Panc1 (cell line): Measurements from ENCODE around the gene MED13L. TPM values are rescaled to one million over a fixed set of nuclear protein-coding genes. Genes with fewer than 3 reads are reported as not detected.

Source experiments
- ATAC-seq: fragments of 200-7000 bp; cut with Tn5 transposase; 2 replicates; pipeline ENCODE4 v1.9.1; 2020; ENCODE audit warnings: mild to moderate bottlenecking, moderate library complexity
- BruUV-seq: library from RNA; stranded (reverse); fragments of 400-500 nt; replicated peaks from 2 replicates; lab custom pipeline; 2021; lab: Mats Ljungman, UMichigan
- CTCF ChIA-PET: fragments of 300-600 bp; sonication (Branson Sonifier 250); formaldehyde crosslinking; loops from one replicate; lab custom pipeline; 2022; ENCODE audit warnings: antibody characterized with exemption; lab: Charles Lee
- POLR2A ChIA-PET: fragments of 300-600 bp; sonication (Branson Sonifier 250); formaldehyde crosslinking; loops from one replicate; lab custom pipeline; 2022; ENCODE audit warnings: antibody characterized with exemption; lab: Charles Lee
- DNase-seq: peaks from one replicate; pipeline ENCODE4 v3.0.0-alpha.2; 2010; ENCODE audit warnings: low read depth, low spot score
- H3K27ac ChIP-seq: 2 replicates; pipeline ENCODE4 v1.5.1; 2011; ENCODE audit warnings: mild to moderate bottlenecking, low read length, inconsistent platforms
- H3K27me3 ChIP-seq: fragments of 200-500 bp; sonication (Bioruptor generic); 2 replicates; pipeline ENCODE4 v1.6.0; 2014; ENCODE audit warnings: low read length, inconsistent platforms; ENCODE audit not compliant: control insufficient read depth, insufficient read depth
- H3K36me3 ChIP-seq: fragments of 200-500 bp; sonication (Bioruptor generic); 2 replicates; pipeline ENCODE4 v1.5.1; 2014; ENCODE audit warnings: inconsistent platforms, mild to moderate bottlenecking, low read length, moderate library complexity; ENCODE audit not compliant: control insufficient read depth, insufficient read depth
- H3K4me1 ChIP-seq: 2 replicates; pipeline ENCODE4 v1.5.1; 2011; ENCODE audit warnings: inconsistent platforms, mild to moderate bottlenecking, low read length, moderate library complexity; ENCODE audit not compliant: control insufficient read depth, insufficient read depth
- H3K4me3 ChIP-seq, 2 experiments: 2 replicates each; pipeline ENCODE4 v1.5.1; 2011 to 2012; ENCODE audit warnings: low read depth in 2 of 2, low read length in 2 of 2, mild to moderate bottlenecking in 2 of 2, inconsistent platforms in 1 of 2, moderate library complexity in 1 of 2
- H3K9me3 ChIP-seq: fragments of 200-500 bp; sonication (Bioruptor generic); 2 replicates; pipeline ENCODE4 v1.5.1; 2014; ENCODE audit warnings: low read depth, mild to moderate bottlenecking, inconsistent platforms, low read length, moderate library complexity; ENCODE audit not compliant: control insufficient read depth, insufficient read depth
- CTCF ChIP-seq: fragments of 450-650 bp; IDR thresholded peaks from 2 replicates; pipeline ENCODE4 v1.5.1; 2017; ENCODE audit warnings: mild to moderate bottlenecking
- POLR2AphosphoS5 ChIP-seq: IDR thresholded peaks from 2 replicates; pipeline ENCODE4 v1.6.1; 2012; ENCODE audit warnings: mild to moderate bottlenecking, low read depth, low read length, moderate library complexity
- REST ChIP-seq, 2 experiments: IDR thresholded peaks; 2 replicates each; pipeline ENCODE4 v1.6.1; 2011 to 2012; ENCODE audit warnings: low read depth in 2 of 2, control low read depth in 1 of 2, low read length in 1 of 2, mild to moderate bottlenecking in 1 of 2, moderate library complexity in 1 of 2; ENCODE audit not compliant: insufficient read depth in 1 of 2
- SIN3A ChIP-seq: IDR thresholded peaks from 2 replicates; pipeline ENCODE4 v1.6.1; 2012; ENCODE audit warnings: low read depth, mild to moderate bottlenecking, low read length, moderate library complexity, borderline replicate concordance; ENCODE audit not compliant: insufficient read depth
- TCF7L2 ChIP-seq: IDR thresholded peaks from 2 replicates; pipeline ENCODE4 v1.6.1; 2011; ENCODE audit warnings: mild to moderate bottlenecking, low read depth, low read length, inconsistent platforms
- in situ Hi-C: cut with HindIII; loops from 2 replicates; pipeline ENCODE4 v1.10.0; 2016; ENCODE audit warnings: low sequenced_read_pairs, low pct_unique_long_range_greater_than_20kb
- intact Hi-C: fragments of 100-400 bp; cut with micrococcal nuclease; formaldehyde crosslinking; loops from one replicate; pipeline ENCODE4 v1.10.0; 2022; ENCODE audit not compliant: unreplicated experiment
- total RNA-seq: library from RNA; stranded (reverse); gene quantifications from one replicate; pipeline ENCODE4 v1.2.1, GENCODE V29; 2021; ENCODE audit not compliant: unreplicated experiment

Gene MED13L
- total RNA-seq, 1 experiment from 2014 or later, result 170 TPM

- Histone ChIP-seq H3K4me3 (no peak overlapping the region), H3K36me3 (peaks cover 57% of the 10 kb centered on the region), H3K27ac (no peak overlapping the region), H3K4me1 (no peaks in the 10 kb centered on the region), H3K27me3 (no peaks in the 10 kb centered on the region), H3K9me3 (no peaks in the 10 kb centered on the region)
- ATAC-seq (no peak), DNase-seq (no peak)
- intact Hi-C loops (loop anchor here (10.0 kb wide), 1 partner anchor 265 kb away; the partner anchor contains the start of gene MED13L), in situ Hi-C loops (no loop called here)
- POLR2A ChIA-PET, result no interaction called here
- CTCF ChIA-PET, result no interaction called here
- TF ChIP-seq POLR2AphosphoS5 (no peak), CTCF (peak; percentile 58), REST (IDR thresholded peaks at IDR 0.05; ENCODE audit: insufficient read depth in 1 of 2, low read depth in 2 of 2, low read length in 1 of 2) (no peak), SIN3A (no peak), TCF7L2 (no peak)
- BruUV-seq, result no TSS peak
These were observed 267.7 kb downstream of the MED13L start for GRCh38 chr12:116009805-116010204.

- BruUV-seq, result no TSS peak
- Histone ChIP-seq H3K4me3 (no peak overlapping the region), H3K27me3 (no peaks in the 10 kb centered on the region), H3K4me1 (no peaks in the 10 kb centered on the region), H3K36me3 (peaks cover 47% of the 10 kb centered on the region), H3K9me3 (no peaks in the 10 kb centered on the region), H3K27ac (no peak overlapping the region)
- in situ Hi-C loops (no loop called here), intact Hi-C loops (loop anchor here (10.0 kb wide), 1 partner anchor 269 kb away; the partner anchor contains the start of gene MED13L)
- DNase-seq (no peak), ATAC-seq (no peak)
- TF ChIP-seq REST (IDR thresholded peaks at IDR 0.05; ENCODE audit: insufficient read depth in 1 of 2, low read depth in 2 of 2, low read length in 1 of 2) (no peak), SIN3A (no peak), TCF7L2 (no peak), CTCF (no peak), POLR2AphosphoS5 (no peak)
- POLR2A ChIA-PET, result no interaction called here
- CTCF ChIA-PET, result interaction anchor here (1.1 kb wide), 1 partner anchor 8 kb away, joined by 3 read pairs; no protein-coding TSS in a partner anchor
These were observed 271.4 kb downstream of the MED13L start for GRCh38 chr12:116006141-116006540.
